HG03342 (cell line): Measurements from ENCODE around the gene KRTAP3-1.
"Not testable (repeated sequence)": the region's sequence is repeated elsewhere in the genome, so short reads cannot be mapped to it uniquely, and the experiment has no call there.

ENCODE experiments used
- ATAC-seq: cut with Tn5 transposase; IDR thresholded peaks from one replicate; pipeline ENCODE4 v1.9.1; 2021; ENCODE audit warnings: mild to moderate bottlenecking, moderate library complexity; ENCODE audit not compliant: unreplicated experiment

KRTAP3-1 gene

DNA sequence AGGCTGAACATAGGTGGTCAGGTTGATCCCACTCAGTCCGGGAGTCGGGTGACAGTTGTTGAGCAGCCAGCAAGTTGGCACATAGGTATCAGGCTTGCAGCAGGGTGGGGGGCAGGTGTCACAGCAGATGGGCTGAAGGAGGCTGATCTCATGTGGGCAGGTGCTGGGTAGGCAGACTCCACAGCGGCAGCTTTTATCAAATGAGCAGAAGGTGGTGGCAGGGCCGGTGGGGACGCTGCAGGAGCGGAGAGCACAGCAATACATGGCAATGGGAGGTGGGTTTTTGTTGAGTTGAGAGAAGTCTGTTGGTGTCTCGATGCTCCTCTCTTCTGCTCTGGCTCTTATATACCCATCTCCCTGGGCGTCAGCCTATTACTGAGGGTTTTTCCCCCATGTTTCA lies at the start of gene KRTAP3-1:
Gene KRTAP3-1 (minus strand): TSS at position 318 of the 400 bp plus-strand sequence. CDS start 54 bp downstream, at position 264.
- ATAC-seq: no peak

DNA sequence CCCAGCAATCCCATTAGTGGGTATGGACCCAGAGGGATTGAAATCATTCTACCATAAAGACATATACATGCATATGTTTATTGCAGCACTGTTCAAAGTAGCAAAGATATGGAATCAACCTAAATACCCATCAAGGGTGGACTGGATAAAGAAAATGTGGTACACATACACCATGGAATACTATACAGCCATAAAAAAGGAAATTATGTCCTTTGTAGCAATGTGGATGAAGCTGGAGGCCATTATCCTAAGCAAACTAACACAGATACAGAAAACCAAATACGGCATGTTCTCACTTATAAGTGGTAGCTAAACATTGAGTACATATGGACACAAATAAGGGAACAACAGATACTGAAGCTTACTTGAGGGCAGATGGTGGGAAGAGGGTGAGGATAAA lies 48.6 kb upstream of the KRTAP3-1 start:
- ATAC-seq: no peak

DNA sequence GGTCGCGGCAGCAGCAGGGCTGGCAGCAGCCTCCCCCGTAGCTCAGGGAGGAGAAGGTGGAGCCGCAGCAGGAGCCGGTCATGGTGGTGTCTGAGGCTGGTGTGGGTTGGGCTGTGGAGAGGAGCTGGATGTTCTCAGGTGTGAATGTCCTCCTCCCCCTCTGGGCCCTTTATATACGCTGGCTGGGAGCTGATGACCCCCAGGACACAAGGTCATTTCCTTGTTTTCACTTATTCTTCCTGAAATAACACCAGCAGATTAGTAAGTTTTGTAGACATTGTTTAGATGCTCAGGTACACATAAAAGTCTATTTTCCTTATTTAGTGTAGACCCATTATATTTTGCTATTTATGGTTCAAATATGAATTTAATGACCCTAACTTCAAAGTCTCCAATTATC lies 46.2 kb upstream of the KRTAP3-1 start, which contains the start of gene KRTAP2-2:
Gene KRTAP2-2 (minus strand): TSS at position 101 of the 400 bp plus-strand sequence. CDS start 19 bp downstream, at position 82.
- ATAC-seq: not testable (repeated sequence)

DNA sequence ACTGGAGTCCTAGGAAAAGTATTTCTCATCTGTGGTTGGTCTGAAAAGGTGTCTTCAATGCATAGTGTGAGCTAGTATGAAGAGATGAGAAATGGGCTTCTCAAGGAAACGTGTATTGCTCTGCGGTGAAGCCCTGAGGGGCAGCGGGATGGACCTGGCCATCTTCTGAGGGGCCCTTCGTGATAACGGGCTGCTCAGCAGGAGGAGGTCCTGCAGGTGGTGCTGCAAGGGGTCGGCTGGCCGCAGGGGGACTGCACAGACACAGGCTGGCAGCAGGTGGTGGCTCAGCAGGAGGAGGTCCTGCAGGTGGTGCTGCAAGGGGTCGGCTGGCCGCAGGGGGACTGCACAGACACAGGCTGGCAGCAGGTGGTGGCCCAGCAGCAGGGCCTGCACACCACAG lies 45.6 kb upstream of the KRTAP3-1 start:
- ATAC-seq: not testable (repeated sequence)

DNA sequence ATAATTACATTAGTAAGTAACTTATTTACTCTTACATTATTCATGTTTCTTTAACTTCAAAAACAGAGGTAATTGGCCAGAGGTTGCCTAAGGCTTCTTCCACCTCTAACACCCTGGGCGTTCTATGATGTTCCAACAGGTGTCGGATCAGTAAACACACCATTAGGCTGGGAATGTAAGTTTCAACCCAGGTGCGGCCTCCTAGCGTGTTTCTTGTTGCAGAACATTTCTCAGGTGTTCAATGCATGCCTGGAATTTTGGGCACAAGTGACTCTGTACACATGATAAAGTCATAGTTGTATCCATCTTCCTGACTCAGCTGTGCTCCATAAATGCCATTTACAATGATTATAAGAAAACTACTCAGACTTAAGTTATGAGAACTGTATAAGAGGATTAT lies 45.1 kb upstream of the KRTAP3-1 start:
- ATAC-seq: no peak

DNA sequence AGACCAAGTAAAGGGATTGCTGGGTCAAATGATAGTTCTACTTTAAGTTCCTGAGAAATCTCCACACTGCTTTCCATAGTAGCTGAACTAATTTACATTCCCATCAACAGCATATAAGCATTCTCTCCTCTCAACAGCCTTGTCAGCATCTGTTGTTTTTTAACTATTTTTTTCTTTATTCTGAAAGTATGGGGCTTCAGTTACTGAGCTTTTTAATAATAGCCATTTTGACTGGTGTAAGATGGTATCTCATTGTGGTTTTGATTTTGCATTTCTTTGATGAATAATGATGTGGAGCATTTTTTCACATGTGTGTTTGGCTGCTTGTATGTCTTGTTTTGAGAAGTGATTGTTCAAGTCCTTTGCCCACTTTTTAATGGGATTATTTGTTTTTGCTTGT lies 43.6 kb upstream of the KRTAP3-1 start:
- no peak for ATAC-seq

DNA sequence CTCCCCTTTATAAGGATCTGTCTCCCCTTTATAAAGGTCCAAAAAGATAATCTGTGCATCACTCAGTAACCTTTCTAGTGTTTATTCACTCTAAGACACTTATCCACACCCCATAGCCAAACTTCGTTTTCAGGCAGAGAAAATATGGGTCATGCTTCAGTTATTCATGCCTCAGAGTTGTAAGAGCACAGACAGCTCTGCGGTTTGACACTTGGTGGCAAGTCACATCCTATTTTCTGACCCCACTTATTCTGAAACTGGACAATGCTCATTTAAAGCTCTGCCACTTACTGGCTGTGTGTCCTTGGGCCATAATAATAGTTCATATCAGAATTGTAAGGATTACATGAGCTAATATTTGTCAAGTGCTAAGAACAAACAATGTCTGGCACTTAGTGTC lies 40.2 kb upstream of the KRTAP3-1 start:
- ATAC-seq: no peak

DNA sequence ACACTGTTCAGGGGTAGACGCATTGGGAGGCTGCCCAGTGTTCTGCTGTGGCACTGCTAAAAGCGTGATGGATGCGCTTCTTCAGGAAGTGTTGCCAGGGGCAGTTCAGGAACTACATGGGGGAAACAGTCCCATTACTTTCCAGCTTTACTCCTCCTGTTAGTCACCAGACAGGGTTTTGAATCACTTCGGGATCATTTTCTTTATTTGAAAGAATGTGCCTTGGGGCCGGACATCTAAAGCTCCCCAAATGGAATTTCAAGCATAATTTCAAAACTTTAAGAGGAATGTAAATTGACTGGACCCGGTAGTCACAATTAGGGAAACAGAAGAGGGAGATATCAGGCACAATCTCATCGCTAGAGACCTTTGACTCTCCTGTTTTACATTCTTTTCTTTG lies 39.5 kb upstream of the KRTAP3-1 start:
- ATAC-seq: no peak

DNA sequence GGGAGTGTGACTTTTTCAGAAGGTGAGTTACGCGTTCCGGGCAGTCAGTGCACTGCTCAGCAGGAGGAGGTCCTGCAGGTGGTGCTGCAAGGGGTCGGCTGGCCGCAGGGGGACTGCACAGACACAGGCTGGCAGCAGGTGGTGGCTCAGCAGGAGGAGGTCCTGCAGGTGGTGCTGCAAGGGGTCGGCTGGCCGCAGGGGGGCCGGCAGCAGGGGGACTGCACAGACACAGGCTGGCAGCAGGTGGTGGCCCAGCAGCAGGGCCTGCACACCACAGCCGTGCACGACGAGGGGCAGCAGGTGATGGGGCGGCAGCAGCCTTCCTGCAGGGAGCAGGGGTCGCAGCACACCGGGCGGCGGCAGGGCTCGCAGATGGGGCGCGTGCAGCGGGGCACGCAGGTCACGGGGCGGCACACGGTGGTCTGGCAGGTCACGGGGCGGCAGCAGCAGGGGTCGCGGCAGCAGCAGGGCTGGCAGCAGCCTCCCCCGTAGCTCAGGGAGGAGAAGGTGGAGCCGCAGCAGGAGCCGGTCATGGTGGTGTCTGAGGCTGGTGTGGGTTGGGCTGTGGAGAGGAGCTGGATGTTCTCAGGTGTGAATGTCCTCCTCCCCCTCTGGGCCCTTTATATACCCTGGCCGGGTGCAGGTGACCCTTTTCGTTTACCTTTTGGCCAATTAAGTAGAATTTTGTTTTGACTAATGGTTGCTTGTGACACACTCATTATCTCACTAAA lies 38.0 kb upstream of the KRTAP3-1 start, which contains the start of gene KRTAP2-1:
Gene KRTAP2-1 (minus strand): TSS at position 582 of the 731 bp plus-strand sequence. CDS start 49 bp downstream, at position 533.
- not testable (repeated sequence) for ATAC-seq

DNA sequence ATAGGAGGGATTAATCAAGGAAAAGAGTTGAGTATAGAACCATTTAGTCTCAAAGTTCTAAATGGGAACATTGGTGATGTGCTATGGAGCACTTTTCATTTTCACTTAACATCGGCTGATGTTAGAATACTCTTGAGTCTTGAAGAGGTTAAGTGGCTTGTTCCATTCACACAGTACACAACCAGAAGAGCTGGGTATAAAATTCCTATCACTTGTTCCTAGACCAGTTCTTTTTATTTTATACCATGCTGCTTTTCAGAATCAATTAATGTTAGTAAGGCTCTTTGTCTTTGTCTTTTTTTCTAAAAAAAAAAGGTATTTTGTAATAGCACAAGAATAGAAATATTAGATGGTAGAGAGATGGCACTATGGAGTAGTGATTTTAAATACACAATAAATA lies 34.0 kb upstream of the KRTAP3-1 start:
- ATAC-seq: no peak

DNA sequence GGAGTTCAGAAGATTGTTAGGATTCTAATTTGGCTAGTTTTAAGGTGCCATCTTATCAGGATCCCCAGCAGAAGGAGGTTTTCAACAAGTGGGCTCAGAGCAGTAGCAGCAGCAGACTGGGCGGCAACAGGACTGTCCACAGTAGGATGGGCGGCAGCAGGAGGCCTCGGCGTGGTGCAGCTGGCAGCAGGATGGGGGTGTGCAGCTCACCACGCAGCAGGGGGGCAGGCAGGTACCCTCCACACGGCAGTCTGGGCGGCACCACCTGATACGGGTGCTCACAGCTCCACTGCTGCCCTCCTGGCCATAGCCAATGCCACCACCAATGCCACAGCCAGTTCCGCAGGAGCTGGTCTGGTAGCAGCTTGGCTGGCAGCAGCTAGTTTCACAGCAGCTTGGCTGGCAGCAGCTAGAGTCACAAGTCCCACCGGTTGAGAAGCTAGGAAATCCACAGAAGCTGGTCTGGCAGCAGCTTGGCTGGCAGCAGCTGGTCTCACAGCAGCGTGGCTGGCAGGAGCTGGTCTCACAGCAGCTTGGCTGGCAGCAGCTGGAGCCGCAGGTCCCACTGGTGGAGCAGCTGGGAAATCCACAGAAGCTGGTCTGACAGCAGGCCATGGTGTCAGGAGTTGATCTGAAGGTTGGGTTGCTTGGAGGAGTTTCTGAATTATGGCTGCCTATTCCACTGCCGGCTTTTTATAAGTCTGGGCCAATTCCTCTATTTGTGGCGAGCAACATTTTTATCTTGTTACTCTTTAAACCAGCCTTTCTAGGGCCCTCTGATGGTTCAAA lies 32.0 kb upstream of the KRTAP3-1 start, which contains the start of gene KRTAP1-1:
Gene KRTAP1-1 (minus strand): TSS at position 668 of the 789 bp plus-strand sequence. CDS start 53 bp downstream, at position 615.
- not testable (repeated sequence) for ATAC-seq

DNA sequence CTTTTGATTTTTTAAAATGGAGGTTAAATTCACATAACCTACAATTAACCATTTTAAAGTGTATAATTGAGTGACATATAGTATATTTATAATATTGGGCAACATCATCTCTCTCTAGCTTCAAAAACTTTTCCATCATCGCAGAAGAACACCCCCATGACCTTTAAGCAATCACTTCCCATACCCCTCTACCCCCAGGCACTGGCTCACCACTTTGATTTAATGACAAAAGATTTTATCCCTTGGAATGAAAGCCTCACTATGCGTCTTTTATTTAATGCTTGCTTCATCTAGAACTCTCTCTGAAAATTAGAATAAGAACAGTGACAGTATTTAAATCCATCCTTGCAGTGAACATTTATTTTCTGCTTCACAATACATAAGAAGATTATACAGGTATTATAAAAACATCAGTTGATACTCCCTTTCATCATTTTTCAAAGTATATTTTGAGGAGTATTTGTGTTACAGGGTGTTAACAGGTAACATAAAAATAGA lies 29.0 kb upstream of the KRTAP3-1 start:
- no peak for ATAC-seq

DNA sequence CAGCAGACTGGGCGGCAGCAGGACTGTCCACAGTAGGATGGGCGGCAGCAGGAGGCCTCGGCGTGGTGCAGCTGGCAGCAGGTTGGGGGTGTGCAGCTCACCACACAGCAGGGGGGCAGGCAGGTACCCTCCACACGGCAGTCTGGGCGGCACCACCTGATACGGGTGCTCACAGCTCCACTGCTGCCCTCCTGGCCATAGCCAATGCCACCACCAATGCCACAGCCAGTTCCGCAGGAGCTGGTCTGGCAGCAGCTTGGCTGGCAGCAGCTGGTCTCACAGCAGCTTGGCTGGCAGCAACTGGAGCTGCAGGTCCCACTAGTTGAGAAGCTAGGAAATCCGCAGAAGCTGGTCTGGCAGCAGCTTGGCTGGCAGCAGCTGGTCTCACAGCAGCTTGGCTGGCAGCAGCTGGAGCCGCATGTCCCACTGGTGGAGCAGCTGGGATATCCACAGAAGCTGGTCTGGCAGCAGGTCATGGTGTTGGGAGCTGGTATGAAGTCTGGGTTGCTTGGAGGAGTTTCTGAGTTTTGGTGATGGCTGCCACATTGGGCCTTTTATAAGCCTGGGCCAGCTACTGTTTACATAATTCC lies 25.5 kb upstream of the KRTAP3-1 start, which contains the start of gene KRTAP1-3:
Gene KRTAP1-3 (minus strand): TSS at position 529 of the 590 bp plus-strand sequence. CDS start 53 bp downstream, at position 476.
- ATAC-seq: not testable (repeated sequence)

DNA sequence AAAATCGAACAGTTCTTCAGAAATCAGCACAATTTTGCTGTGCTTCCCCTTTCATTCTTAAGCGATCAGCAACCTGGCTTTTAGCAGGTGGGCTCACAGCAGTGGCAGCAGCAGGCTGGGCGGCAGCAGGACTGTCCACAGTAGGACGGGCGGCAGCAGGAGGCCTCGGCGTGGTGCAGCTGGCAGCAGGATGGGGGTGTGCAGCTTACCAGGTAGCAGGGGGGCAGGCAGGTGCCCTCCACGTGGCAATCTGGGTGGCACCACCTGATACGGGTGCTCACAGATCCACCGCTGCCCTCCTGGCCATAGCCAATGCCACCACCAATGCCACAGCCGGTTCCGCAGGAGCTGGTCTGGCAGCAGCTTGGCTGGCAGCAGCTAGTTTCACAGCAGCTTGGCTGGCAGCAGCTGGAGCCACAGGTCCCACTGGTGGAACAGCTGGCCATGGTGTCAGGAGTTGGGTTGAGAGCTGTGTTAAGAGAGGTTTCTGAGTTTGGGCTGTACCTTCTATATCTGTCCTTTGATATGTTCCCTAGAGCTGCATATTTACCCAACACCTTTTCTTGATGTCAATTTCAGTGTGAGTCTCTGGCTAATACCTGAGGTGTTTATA lies 20.8 kb upstream of the KRTAP3-1 start, which contains the start of gene KRTAP1-4:
Gene KRTAP1-4 (minus strand): TSS at position 563 of the 613 bp plus-strand sequence. CDS start 117 bp downstream, at position 446.
- no peak for ATAC-seq

DNA sequence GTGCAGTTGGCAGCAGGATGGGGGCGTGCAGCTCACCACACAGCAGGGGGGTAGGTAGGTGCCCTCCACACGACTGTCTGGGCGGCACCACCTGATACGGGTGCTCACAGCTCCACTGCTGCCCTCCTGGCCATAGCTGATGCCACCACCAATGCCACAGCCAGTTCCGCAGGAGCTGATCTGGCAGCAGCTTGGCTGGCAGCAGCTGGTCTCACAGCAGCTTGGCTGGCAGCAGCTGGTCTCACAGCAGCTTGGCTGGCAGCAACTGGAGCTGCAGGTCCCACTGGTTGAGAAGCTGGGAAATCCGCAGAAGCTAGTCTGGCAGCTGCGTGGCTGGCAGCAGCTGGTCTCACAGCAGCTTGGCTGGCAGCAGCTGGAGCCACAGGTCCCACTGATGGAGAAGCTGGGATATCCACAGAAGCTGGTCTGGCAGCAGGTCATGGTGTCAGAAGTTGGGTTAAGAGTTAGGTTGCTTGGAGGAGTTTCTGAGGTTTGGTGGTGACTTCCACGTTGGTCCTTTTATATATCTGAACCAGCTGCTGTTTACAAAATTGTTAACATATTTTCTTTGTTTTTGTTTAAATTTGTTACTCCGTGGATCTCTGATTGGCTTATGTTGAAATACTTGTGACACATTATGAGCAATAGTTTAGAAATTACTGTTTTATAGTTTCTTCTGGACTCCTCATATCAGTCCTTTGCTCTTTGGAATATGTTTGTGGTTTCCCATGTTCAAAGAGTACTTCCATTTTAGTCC lies 18.0 kb upstream of the KRTAP3-1 start, which contains the start of gene KRTAP1-5:
Gene KRTAP1-5 (minus strand): TSS at position 494 of the 757 bp plus-strand sequence. CDS start 53 bp downstream, at position 441.
- ATAC-seq: no peak

DNA sequence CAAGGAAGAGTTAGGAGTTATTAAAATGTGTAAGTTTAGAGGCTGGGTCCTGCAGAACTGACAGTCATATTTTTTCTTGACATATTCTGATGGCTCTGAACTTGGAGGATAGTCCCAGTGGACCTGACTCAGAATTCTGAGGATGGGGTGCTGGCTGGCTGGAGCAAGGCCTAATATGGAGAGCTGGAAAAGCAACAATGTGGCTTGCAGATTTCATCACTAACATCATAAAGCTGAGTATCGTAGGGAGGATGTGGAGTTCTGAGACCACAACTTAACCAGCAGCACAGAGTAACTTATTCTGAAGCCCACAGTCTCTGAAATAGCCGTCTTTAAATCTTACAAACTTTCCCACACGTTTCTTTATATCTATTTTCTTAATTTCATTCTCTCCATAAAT lies 15.8 kb upstream of the KRTAP3-1 start:
- ATAC-seq: no peak

DNA sequence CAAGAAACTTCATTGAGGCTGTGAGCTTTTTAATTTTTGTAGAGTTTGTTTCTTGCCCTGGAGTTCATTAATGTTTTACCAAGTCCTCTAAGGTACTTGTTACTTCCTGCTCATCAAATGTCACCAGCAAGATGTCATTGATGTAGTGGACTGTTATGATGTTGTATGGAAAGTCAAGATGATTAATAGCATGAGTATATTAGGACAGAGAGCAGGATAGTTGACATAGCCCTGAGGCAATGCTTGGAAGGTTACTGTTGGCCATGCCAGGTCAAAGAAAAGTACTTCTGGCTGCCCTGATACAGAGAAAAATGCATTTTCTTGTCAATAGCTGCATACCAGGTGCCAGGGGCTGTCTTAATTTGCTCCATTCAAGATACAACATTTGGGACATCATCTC lies 11.4 kb upstream of the KRTAP3-1 start:
- no peak for ATAC-seq

DNA sequence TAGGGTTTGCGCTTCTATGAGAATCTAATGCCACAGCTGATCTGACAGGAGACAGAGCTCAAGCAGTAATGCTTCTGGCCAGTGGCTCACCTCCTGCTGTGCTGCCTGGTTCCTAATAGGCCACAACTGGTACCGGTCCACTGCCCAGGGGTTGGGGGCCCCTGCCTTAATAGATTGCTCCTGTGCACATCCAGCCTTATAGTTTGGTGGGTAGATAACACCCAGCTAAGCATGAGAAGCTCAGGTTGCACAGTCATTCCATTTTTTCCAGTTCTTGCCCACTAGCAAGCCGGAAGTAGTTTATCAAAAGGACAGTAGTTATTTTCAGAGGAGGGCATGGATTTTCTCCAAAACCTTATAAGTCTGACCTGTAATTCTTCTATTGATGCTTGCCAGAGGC lies 10.5 kb upstream of the KRTAP3-1 start:
- no peak for ATAC-seq

DNA sequence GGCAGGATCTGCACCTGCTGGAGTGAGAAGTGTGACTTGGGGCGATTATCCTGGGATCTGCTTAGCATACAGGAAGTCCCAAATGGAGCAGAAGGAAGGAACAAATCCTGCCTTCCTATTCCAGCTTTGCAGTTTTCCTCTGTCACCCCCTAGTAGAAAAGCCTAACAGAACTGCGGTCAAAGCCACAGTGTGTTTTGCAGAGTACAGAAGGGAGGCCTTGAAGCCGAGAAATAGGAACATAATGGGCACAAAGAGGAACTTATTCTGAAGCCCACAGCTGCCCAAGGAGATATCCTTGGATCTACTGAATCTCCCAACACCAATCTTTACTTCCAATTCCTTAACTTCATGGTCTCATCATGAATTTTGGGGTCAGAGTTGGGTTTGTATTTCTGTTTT lies 9.6 kb upstream of the KRTAP3-1 start:
- no peak for ATAC-seq
